Fibroblast of lung (primary cell): ENCODE measurements around the gene ZNF681. TPM values are rescaled to one million over a fixed set of nuclear protein-coding genes. Genes with fewer than 3 reads are reported as not detected.

ENCODE experiments used
- DNase-seq, 2 donors: peaks; one replicate each; pipeline versions ENCODE4 v3.0.0 to v3.0.0-alpha.2; 2010; ENCODE audit warnings: low read depth in 2 of 2
- H2AFZ ChIP-seq: 2 replicates; pipeline ENCODE4 v1.5.1; 2012; ENCODE audit warnings: low read length, control low read depth, inconsistent platforms
- H3K27ac ChIP-seq: 2 replicates; pipeline ENCODE4 v1.5.1; 2011; ENCODE audit warnings: low read length, control low read depth; ENCODE audit not compliant: insufficient read depth
- H3K27me3 ChIP-seq: 2 replicates; pipeline ENCODE4 v1.5.1; 2011; ENCODE audit warnings: mild to moderate bottlenecking, low read length; ENCODE audit not compliant: control insufficient read depth, insufficient read depth
- H3K36me3 ChIP-seq: 2 replicates; pipeline ENCODE4 v1.5.1; 2011; ENCODE audit warnings: low read length; ENCODE audit not compliant: control insufficient read depth, insufficient read depth
- H3K4me1 ChIP-seq: 2 replicates; pipeline ENCODE4 v1.5.1; 2011; ENCODE audit warnings: low read length; ENCODE audit not compliant: control insufficient read depth, insufficient read depth; ENCODE audit errors: extremely low read depth
- H3K4me2 ChIP-seq: 2 replicates; pipeline ENCODE4 v1.5.1; 2011; ENCODE audit warnings: low read length, control low read depth; ENCODE audit not compliant: insufficient read depth; ENCODE audit errors: extremely low read depth
- H3K4me3 ChIP-seq, 4 experiments: fragments of 200-600 bp in 1 of 4; sonication (generic) in 1 of 4; replicated peaks in 1 of 4; 2 replicates each; pipeline ENCODE4 v1.5.1; 2011 to 2016; ENCODE audit warnings: low read length in 4 of 4, low read depth in 3 of 4, mild to moderate bottlenecking in 3 of 4, control low read depth in 2 of 4, inconsistent platforms in 1 of 4, mixed read lengths in 1 of 4; ENCODE audit not compliant: insufficient read depth in 1 of 4; ENCODE audit errors: control extremely low read depth in 1 of 4
- H3K79me2 ChIP-seq: 2 replicates; pipeline ENCODE4 v1.5.1; 2012; ENCODE audit warnings: mild to moderate bottlenecking, low read length, inconsistent platforms; ENCODE audit not compliant: control insufficient read depth, insufficient read depth
- H3K9ac ChIP-seq: 2 replicates; pipeline ENCODE4 v1.5.1; 2011; ENCODE audit warnings: mild to moderate bottlenecking, low read length, control low read depth; ENCODE audit not compliant: insufficient read depth
- H3K9me3 ChIP-seq: 2 replicates; pipeline ENCODE4 v1.5.1; 2012; ENCODE audit warnings: low read depth, low read length; ENCODE audit not compliant: control insufficient read depth, insufficient read depth
- H4K20me1 ChIP-seq: 2 replicates; pipeline ENCODE4 v1.5.1; 2011; ENCODE audit warnings: low read length; ENCODE audit not compliant: control insufficient read depth, insufficient read depth; ENCODE audit errors: extremely low read depth
- CTCF ChIP-seq, 2 donors: IDR thresholded peaks in 1 of 2; conservative IDR thresholded peaks in 1 of 2; 1 replicate in 1 of 2; 2 replicates in 1 of 2; pipeline ENCODE4 v1.5.1; 2011 to 2012; ENCODE audit warnings: low read length in 2 of 2, control low read depth in 1 of 2, inconsistent platforms in 1 of 2, low read depth in 1 of 2, mild to moderate bottlenecking in 1 of 2
- EZH2 ChIP-seq: IDR thresholded peaks from 2 replicates; pipeline ENCODE4 v1.5.1; 2012; ENCODE audit warnings: low read length, control low read depth, mild to moderate bottlenecking; ENCODE audit errors: missing control alignments
- polyA plus RNA-seq, 2 donors: library from polyadenylated mRNA; depleted of rRNA in 1 of 2; stranded (reverse) in 1 of 2; unstranded in 1 of 2; fragments of >200 nt; gene quantifications; 2 replicates each; pipeline ENCODE4 v1.2.1, GENCODE V29; 2011 to 2012; ENCODE audit warnings: missing spikeins in 1 of 2
- total RNA-seq: library from RNA; depleted of rRNA; stranded (reverse); fragments of >200 nt; gene quantifications from 2 replicates; pipeline ENCODE4 v1.2.1, GENCODE V29; 2014

ZNF681 gene
- total and polyA plus RNA-seq, 2 donors (not counting 1 experiment from before 2014, with no cell fraction given), result 0.43 to 0.66 TPM

- H3K79me2 ChIP-seq, result no peaks in the 10 kb centered on the region
- no peak overlapping the region for H2AFZ ChIP-seq
- H3K27ac ChIP-seq, result no peak overlapping the region
- DNase-seq, result no peak
- no peaks in the 10 kb centered on the region for H3K4me1 ChIP-seq
- H4K20me1 ChIP-seq, result no peaks in the 10 kb centered on the region
- no peak for TF ChIP-seq CTCF (conservative IDR thresholded peaks at IDR 0.05 in 1 of 2, IDR thresholded peaks at IDR 0.05 in 1 of 2; ENCODE audit: low read depth in 1 of 2, low read length in 2 of 2)
- no peak for TF ChIP-seq EZH2
- H3K36me3 ChIP-seq, result no peaks in the 10 kb centered on the region
- no peaks in the 10 kb centered on the region for H3K9me3 ChIP-seq
- no peaks in the 10 kb centered on the region for H3K27me3 ChIP-seq
- H3K9ac ChIP-seq, result no peak overlapping the region
- no peak overlapping the region for H3K4me3 ChIP-seq
- no peak overlapping the region for H3K4me2 ChIP-seq
These were observed 40.6 kb upstream of the ZNF681 start for GRCh38 chr19:23799321-23799720.

- no peak for TF ChIP-seq EZH2
- TF ChIP-seq CTCF (conservative IDR thresholded peaks at IDR 0.05 in 1 of 2, IDR thresholded peaks at IDR 0.05 in 1 of 2; ENCODE audit: low read depth in 1 of 2, low read length in 2 of 2), result no peak
- Histone ChIP-seq H3K9me3 (no peaks in the 10 kb centered on the region), H2AFZ (no peak overlapping the region), H3K27me3 (no peaks in the 10 kb centered on the region), H3K9ac (no peak overlapping the region), H3K4me2 (no peak overlapping the region), H4K20me1 (no peaks in the 10 kb centered on the region), H3K4me1 (no peaks in the 10 kb centered on the region), H3K27ac (no peak overlapping the region), H3K4me3 (no peak overlapping the region), H3K36me3 (no peaks in the 10 kb centered on the region), H3K79me2 (no peaks in the 10 kb centered on the region)
- no peak for DNase-seq
These were observed 36.8 kb upstream of the ZNF681 start for GRCh38 chr19:23795462-23795861.

- H3K4me3 ChIP-seq, result no peak overlapping the region
- H4K20me1 ChIP-seq, result no peaks in the 10 kb centered on the region
- H2AFZ ChIP-seq, result no peak overlapping the region
- no peak overlapping the region for H3K4me2 ChIP-seq
- H3K4me1 ChIP-seq, result no peaks in the 10 kb centered on the region
- H3K9ac ChIP-seq, result no peak overlapping the region
- DNase-seq, result no peak
- TF ChIP-seq CTCF (conservative IDR thresholded peaks at IDR 0.05 in 1 of 2, IDR thresholded peaks at IDR 0.05 in 1 of 2; ENCODE audit: low read depth in 1 of 2, low read length in 2 of 2), result no peak
- TF ChIP-seq EZH2, result no peak
- H3K79me2 ChIP-seq, result no peaks in the 10 kb centered on the region
- H3K36me3 ChIP-seq, result no peaks in the 10 kb centered on the region
- no peak overlapping the region for H3K27ac ChIP-seq
- no peaks in the 10 kb centered on the region for H3K9me3 ChIP-seq
- no peaks in the 10 kb centered on the region for H3K27me3 ChIP-seq
These were observed 34.1 kb upstream of the ZNF681 start for GRCh38 chr19:23792784-23793183.
